HCT116 (cell line): ENCODE data around the gene CASP8. TPM values are rescaled to one million over a fixed set of nuclear protein-coding genes. Genes with fewer than 3 reads are reported as not detected.

ENCODE experiments used
- ATAC-seq: fragments of 200-7000 bp; cut with Tn5 transposase; 2 replicates; pipeline ENCODE4 v1.9.1; 2020; ENCODE audit warnings: mild to moderate bottlenecking, moderate library complexity
- BruUV-seq: library from RNA; stranded (reverse); fragments of 400-500 nt; replicated peaks from 2 replicates; lab custom pipeline; 2021; lab: Mats Ljungman, UMichigan
- CTCF ChIA-PET: fragments of 300-600 bp; sonication (Branson Sonifier 250); formaldehyde crosslinking; loops from one replicate; lab custom pipeline; 2021; ENCODE audit warnings: antibody characterized with exemption; lab: Charles Lee
- POLR2A ChIA-PET: fragments of 300-600, 350-600 bp; sonication (Branson Sonifier 250); formaldehyde crosslinking; loops from one replicate; lab custom pipeline; 2021; ENCODE audit warnings: antibody characterized with exemption; lab: Charles Lee
- RAD21 ChIA-PET, 2 experiments: fragments of 300-600 bp; sonication (Branson Sonifier 250); formaldehyde crosslinking; loops; one replicate each; lab custom pipeline; 2023; ENCODE audit warnings: low total read pairs in 2 of 2; ENCODE audit not compliant: uncharacterized antibody in 2 of 2, unreplicated experiment in 2 of 2, low non-redundant PET in 1 of 2; lab: Charles Lee
- DNase-seq: peaks from one replicate; pipeline ENCODE4 v3.0.0-alpha.2; 2010; ENCODE audit warnings: low read depth, low spot score
- H2AFZ ChIP-seq: fragments of 200-600 bp; shearing (Covaris generic), sonication (generic); 2 replicates; pipeline ENCODE4 v1.6.1; 2017; ENCODE audit warnings: low read depth, mixed run types, mixed read lengths, antibody characterized with exemption, low read length; ENCODE audit not compliant: poor library complexity, severe bottlenecking
- H3K27ac ChIP-seq: 2 replicates; pipeline ENCODE4 v1.5.1; 2012; ENCODE audit warnings: low read depth, low read length
- H3K27me3 ChIP-seq: fragments of 200-600 bp; sonication (generic); 2 replicates; pipeline ENCODE4 v1.6.1; 2016; ENCODE audit warnings: mixed run types, low read length, mixed read lengths; ENCODE audit not compliant: insufficient read depth
- H3K36me3 ChIP-seq, 2 experiments: fragments of 200-500 bp in 1 of 2; fragments of 200-600 bp in 1 of 2; sonication (Bioruptor generic) in 1 of 2; sonication (generic) in 1 of 2; 2 replicates each; pipeline versions ENCODE4 v1.5.1 to v1.6.1; 2014 to 2016; ENCODE audit warnings: low read length in 2 of 2, inconsistent platforms in 1 of 2, mixed read lengths in 1 of 2, mixed run types in 1 of 2; ENCODE audit not compliant: insufficient read depth in 2 of 2, control insufficient read depth in 1 of 2
- H3K4me1 ChIP-seq, 2 experiments: fragments of 200-600 bp in 1 of 2; sonication (generic) in 1 of 2; 2 replicates each; pipeline versions ENCODE4 v1.5.1 to v1.6.1; 2012 to 2017; ENCODE audit warnings: low read length in 2 of 2, inconsistent platforms in 1 of 2, mild to moderate bottlenecking in 1 of 2, mixed read lengths in 1 of 2, mixed run types in 1 of 2, moderate library complexity in 1 of 2; ENCODE audit not compliant: insufficient read depth in 2 of 2, control insufficient read depth in 1 of 2
- H3K4me2 ChIP-seq: fragments of 200-600 bp; sonication (generic); 2 replicates; pipeline ENCODE4 v1.6.1; 2017; ENCODE audit warnings: mixed run types, low read length, mixed read lengths
- H3K4me3 ChIP-seq, 2 experiments: fragments of 200-600 bp in 1 of 2; sonication (generic) in 1 of 2; replicated peaks in 1 of 2; 2 replicates each; pipeline ENCODE4 v1.5.1; 2011 to 2016; ENCODE audit warnings: low read length in 2 of 2, control low read depth in 1 of 2, low read depth in 1 of 2, mild to moderate bottlenecking in 1 of 2, mixed read lengths in 1 of 2, mixed run types in 1 of 2
- H3K79me2 ChIP-seq: fragments of 200-600 bp; sonication (generic); 2 replicates; pipeline ENCODE4 v1.6.1; 2017; ENCODE audit warnings: mild to moderate bottlenecking, mixed run types, low read length, moderate library complexity, mixed read lengths; ENCODE audit not compliant: insufficient read depth
- H3K9ac ChIP-seq: fragments of 200-600 bp; sonication (generic); 2 replicates; pipeline ENCODE4 v1.6.1; 2016; ENCODE audit warnings: low read length, mixed read lengths
- H3K9me2 ChIP-seq: fragments of 200-600 bp; sonication (generic), shearing (Covaris generic); 2 replicates; pipeline ENCODE4 v1.6.1; 2017; ENCODE audit warnings: mixed run types, mild to moderate bottlenecking, moderate library complexity; ENCODE audit not compliant: insufficient read depth
- H3K9me3 ChIP-seq, 2 experiments: fragments of 200-500 bp in 1 of 2; fragments of 200-600 bp in 1 of 2; sonication (Bioruptor generic) in 1 of 2; sonication (generic) in 1 of 2; 2 replicates each; pipeline ENCODE4 v1.6.1; 2014 to 2017; ENCODE audit warnings: low read length in 2 of 2, mixed read lengths in 2 of 2, inconsistent platforms in 1 of 2, low read depth in 1 of 2, mild to moderate bottlenecking in 1 of 2, mixed run types in 1 of 2, moderate library complexity in 1 of 2; ENCODE audit not compliant: control insufficient read depth in 1 of 2, insufficient read depth in 1 of 2
- H4K20me1 ChIP-seq: fragments of 200-600 bp; sonication (generic), shearing (Covaris generic); 2 replicates; pipeline ENCODE4 v1.6.1; 2017; ENCODE audit warnings: mixed run types, mild to moderate bottlenecking, moderate library complexity; ENCODE audit not compliant: insufficient read depth
- CBX3 ChIP-seq: IDR thresholded peaks from 2 replicates; pipeline ENCODE4 v1.6.1; 2012; ENCODE audit warnings: low read depth
- EGR1 ChIP-seq: IDR thresholded peaks from 2 replicates; pipeline ENCODE4 v1.6.1; 2012; ENCODE audit warnings: low read depth
- JUND ChIP-seq: IDR thresholded peaks from 2 replicates; pipeline ENCODE4 v1.6.1; 2012
- POLR2A ChIP-seq: IDR thresholded peaks from 2 replicates; pipeline ENCODE4 v1.7.0; 2011; ENCODE audit warnings: borderline replicate concordance; ENCODE audit not compliant: insufficient read depth, insufficient read length; ENCODE audit errors: extremely low read depth
- RAD21 ChIP-seq: IDR thresholded peaks from 2 replicates; pipeline ENCODE4 v1.6.1; 2012; ENCODE audit warnings: low read depth, mild to moderate bottlenecking
- SRF ChIP-seq: IDR thresholded peaks from 2 replicates; pipeline ENCODE4 v1.6.1; 2012; ENCODE audit warnings: low read depth
- ZBTB33 ChIP-seq: IDR thresholded peaks from 2 replicates; pipeline ENCODE4 v1.6.1; 2011; ENCODE audit warnings: mild to moderate bottlenecking, low read length, moderate library complexity; ENCODE audit not compliant: insufficient replicate concordance; ENCODE audit errors: extremely low read depth
- ZNF274 ChIP-seq: fragments of 200-500 bp; sonication (Bioruptor generic); IDR thresholded peaks from 2 replicates; pipeline ENCODE4 v1.6.1; 2014; ENCODE audit warnings: mild to moderate bottlenecking, low read depth, low read length, inconsistent platforms
- intact Hi-C: fragments of 100-400 bp; cut with micrococcal nuclease; formaldehyde crosslinking; loops from 2 replicates; pipeline ENCODE4 v1.10.0; 2022
- total RNA-seq: library from RNA; stranded (reverse); gene quantifications from one replicate; pipeline ENCODE4 v1.2.1, GENCODE V29; 2021; ENCODE audit not compliant: unreplicated experiment

Gene CASP8
- total RNA-seq, 1 experiment from 2014 or later: 29.6 TPM

GRCh38 chr2:201307876-201308275, 47.5 kb downstream of the CASP8 start:
- Histone ChIP-seq H3K4me2 (no peak overlapping the region), H3K79me2 (no peaks in the 10 kb centered on the region), H3K36me3 (no peaks in the 10 kb centered on the region), H3K9me3 (no peaks in the 10 kb centered on the region), H3K9me2 (no peaks in the 10 kb centered on the region), H2AFZ (no peak overlapping the region), H4K20me1 (no peaks in the 10 kb centered on the region), H3K9ac (no peak overlapping the region), H3K27ac (no peak overlapping the region), H3K4me3 (no peak overlapping the region), H3K4me1 (no peaks in the 10 kb centered on the region), H3K27me3 (no peaks in the 10 kb centered on the region)
- RAD21 ChIA-PET: no interaction called here
- no peak for DNase-seq
- CTCF ChIA-PET: no interaction called here
- no peak for ATAC-seq
- intact Hi-C loops: no loop called here
- TF ChIP-seq EGR1 (no peak), RAD21 (no peak), ZNF274 (no peak), CBX3 (no peak), SRF (no peak), POLR2A (no peak), ZBTB33 (no peak)
- POLR2A ChIA-PET: no interaction called here
- no TSS peak for BruUV-seq

GRCh38 chr2:201308914-201309313, 48.6 kb downstream of the CASP8 start:
- no peaks in the 10 kb centered on the region for H4K20me1 ChIP-seq
- H3K4me1 ChIP-seq: no peaks in the 10 kb centered on the region
- no peaks in the 10 kb centered on the region for H3K9me3 ChIP-seq
- no peaks in the 10 kb centered on the region for H3K36me3 ChIP-seq
- H3K9me2 ChIP-seq: no peaks in the 10 kb centered on the region
- BruUV-seq: no TSS peak
- no peak overlapping the region for H3K4me2 ChIP-seq
- H3K79me2 ChIP-seq: no peaks in the 10 kb centered on the region
- no peaks in the 10 kb centered on the region for H3K27me3 ChIP-seq
- TF ChIP-seq JUND (no peak), ZBTB33 (no peak)
- ATAC-seq: no peak
- no peak for DNase-seq
- H3K27ac ChIP-seq: no peak overlapping the region
- no peak overlapping the region for H3K4me3 ChIP-seq
- no peak overlapping the region for H2AFZ ChIP-seq
- no peak overlapping the region for H3K9ac ChIP-seq
- ChIA-PET POLR2A (no interaction called here), RAD21 (no interaction called here), CTCF (no interaction called here)
- intact Hi-C loops: no loop called here
